ENCODE results near the gene UCP2.

- TF ChIP-seq, protein P1, sequence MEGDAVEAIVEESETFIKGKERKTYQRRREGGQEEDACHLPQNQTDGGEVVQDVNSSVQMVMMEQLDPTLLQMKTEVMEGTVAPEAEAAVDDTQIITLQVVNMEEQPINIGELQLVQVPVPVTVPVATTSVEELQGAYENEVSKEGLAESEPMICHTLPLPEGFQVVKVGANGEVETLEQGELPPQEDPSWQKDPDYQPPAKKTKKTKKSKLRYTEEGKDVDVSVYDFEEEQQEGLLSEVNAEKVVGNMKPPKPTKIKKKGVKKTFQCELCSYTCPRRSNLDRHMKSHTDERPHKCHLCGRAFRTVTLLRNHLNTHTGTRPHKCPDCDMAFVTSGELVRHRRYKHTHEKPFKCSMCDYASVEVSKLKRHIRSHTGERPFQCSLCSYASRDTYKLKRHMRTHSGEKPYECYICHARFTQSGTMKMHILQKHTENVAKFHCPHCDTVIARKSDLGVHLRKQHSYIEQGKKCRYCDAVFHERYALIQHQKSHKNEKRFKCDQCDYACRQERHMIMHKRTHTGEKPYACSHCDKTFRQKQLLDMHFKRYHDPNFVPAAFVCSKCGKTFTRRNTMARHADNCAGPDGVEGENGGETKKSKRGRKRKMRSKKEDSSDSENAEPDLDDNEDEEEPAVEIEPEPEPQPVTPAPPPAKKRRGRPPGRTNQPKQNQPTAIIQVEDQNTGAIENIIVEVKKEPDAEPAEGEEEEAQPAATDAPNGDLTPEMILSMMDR (IDR thresholded peaks at IDR 0.05): no peak
- TF ChIP-seq POLR2A (IDR thresholded peaks at IDR 0.05) (no peak), EP300 (IDR thresholded peaks at IDR 0.05) (no peak)
Observed at GRCh38 chr11:73989156-73989555, 6.5 kb upstream of the UCP2 start.
